ENCODE data around the gene MEST. TPM values are rescaled to one million over a fixed set of nuclear protein-coding genes. Genes with fewer than 3 reads are reported as not detected.
"Not testable (repeated sequence)": the region's sequence is repeated elsewhere in the genome, so short reads cannot be mapped to it uniquely, and the experiment has no call there.

The MEST gene
- polyA plus RNA-seq, 3 donors, result 1.1 to 3.1 (median 1.8) TPM

- Mint-ChIP-seq H3K27me3 (ENCODE audit: low read depth in 3 of 3) (no peaks in the 10 kb centered on the region), H3K27ac (no peak overlapping the region), H3K36me3 (peaks cover 19 to 25% of the 10 kb centered on the region in 2 donors), H3K9me3 (no peaks in the 10 kb centered on the region), H3K4me1 (no peaks in the 10 kb centered on the region), H3K4me3 (no peak overlapping the region)
- Histone ChIP-seq H4K20me1 (ENCODE audit: insufficient read depth, low read length) (no peaks in the 10 kb centered on the region), H3K9ac (ENCODE audit: insufficient read depth, low read length, poor library complexity, severe bottlenecking) (no peak overlapping the region), H3K9me3 (replicated peaks in 1 of 2; ENCODE audit: control insufficient read depth in 1 of 2, insufficient read depth in 1 of 2, low read length in 2 of 2) (no peaks in the 10 kb centered on the region), H3K79me2 (ENCODE audit: insufficient read depth, low read length) (no peaks in the 10 kb centered on the region), H3K4me1 (ENCODE audit: control insufficient read depth in 1 of 2, insufficient read depth in 2 of 2, low read length in 2 of 2) (no peaks in the 10 kb centered on the region), H3K4me3 (replicated peaks in 1 of 3; ENCODE audit: low read depth in 2 of 3, low read length in 3 of 3) (no peak overlapping the region), H3K36me3 (replicated peaks in 1 of 2; ENCODE audit: control insufficient read depth in 1 of 2, insufficient read depth in 2 of 2, low read length in 2 of 2) (peaks cover 12 to 41% of the 10 kb centered on the region in 2 donors), H3K27me3 (ENCODE audit: control insufficient read depth in 2 of 2, insufficient read depth in 2 of 2, low read length in 2 of 2) (no peaks in the 10 kb centered on the region), H3K4me2 (replicated peaks; ENCODE audit: extremely low read depth, low read length, poor library complexity, severe bottlenecking) (no peak overlapping the region), H2AFZ (ENCODE audit: insufficient read depth, low read depth, low read length, poor library complexity, severe bottlenecking) (no peak overlapping the region), H3K27ac (ENCODE audit: low read depth in 1 of 2, low read length in 2 of 2) (no peak overlapping the region)
- DNase-seq, result no peak
- intact Hi-C loops (cut with micrococcal nuclease), result no loop called here
- WGBS (ENCODE audit: insufficient coverage), result 90% methylated on average over 2 of the region's 2 CpGs
- TF ChIP-seq, protein P1, sequence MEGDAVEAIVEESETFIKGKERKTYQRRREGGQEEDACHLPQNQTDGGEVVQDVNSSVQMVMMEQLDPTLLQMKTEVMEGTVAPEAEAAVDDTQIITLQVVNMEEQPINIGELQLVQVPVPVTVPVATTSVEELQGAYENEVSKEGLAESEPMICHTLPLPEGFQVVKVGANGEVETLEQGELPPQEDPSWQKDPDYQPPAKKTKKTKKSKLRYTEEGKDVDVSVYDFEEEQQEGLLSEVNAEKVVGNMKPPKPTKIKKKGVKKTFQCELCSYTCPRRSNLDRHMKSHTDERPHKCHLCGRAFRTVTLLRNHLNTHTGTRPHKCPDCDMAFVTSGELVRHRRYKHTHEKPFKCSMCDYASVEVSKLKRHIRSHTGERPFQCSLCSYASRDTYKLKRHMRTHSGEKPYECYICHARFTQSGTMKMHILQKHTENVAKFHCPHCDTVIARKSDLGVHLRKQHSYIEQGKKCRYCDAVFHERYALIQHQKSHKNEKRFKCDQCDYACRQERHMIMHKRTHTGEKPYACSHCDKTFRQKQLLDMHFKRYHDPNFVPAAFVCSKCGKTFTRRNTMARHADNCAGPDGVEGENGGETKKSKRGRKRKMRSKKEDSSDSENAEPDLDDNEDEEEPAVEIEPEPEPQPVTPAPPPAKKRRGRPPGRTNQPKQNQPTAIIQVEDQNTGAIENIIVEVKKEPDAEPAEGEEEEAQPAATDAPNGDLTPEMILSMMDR (IDR thresholded peaks at IDR 0.05), result no peak
Observed at GRCh38 chr7:130529417-130529816, 37.5 kb downstream of the MEST start.

- 45% methylated on average over 6 of the region's 6 CpGs for WGBS (ENCODE audit: insufficient coverage)
- H3K9me3 ChIP-seq (replicated peaks in 1 of 2; ENCODE audit: control insufficient read depth in 1 of 2, insufficient read depth in 1 of 2, low read length in 2 of 2); H3K9ac ChIP-seq (ENCODE audit: insufficient read depth, low read length, poor library complexity, severe bottlenecking); H3K79me2 ChIP-seq (ENCODE audit: insufficient read depth, low read length); H3K4me2 ChIP-seq (replicated peaks; ENCODE audit: extremely low read depth, low read length, poor library complexity, severe bottlenecking); H3K27me3 Mint-ChIP-seq (ENCODE audit: low read depth in 3 of 3); H3K4me1 ChIP-seq (ENCODE audit: control insufficient read depth in 1 of 2, insufficient read depth in 2 of 2, low read length in 2 of 2); H3K9me3 Mint-ChIP-seq; H3K36me3 Mint-ChIP-seq; H3K4me3 Mint-ChIP-seq; H3K27ac Mint-ChIP-seq; H3K4me3 ChIP-seq (replicated peaks in 1 of 3; ENCODE audit: low read depth in 2 of 3, low read length in 3 of 3); H3K27me3 ChIP-seq (ENCODE audit: control insufficient read depth in 2 of 2, insufficient read depth in 2 of 2, low read length in 2 of 2); H3K4me1 Mint-ChIP-seq; DNase-seq; H3K27ac ChIP-seq (ENCODE audit: low read depth in 1 of 2, low read length in 2 of 2); H2AFZ ChIP-seq (ENCODE audit: insufficient read depth, low read depth, low read length, poor library complexity, severe bottlenecking); intact Hi-C loops (cut with micrococcal nuclease); H4K20me1 ChIP-seq (ENCODE audit: insufficient read depth, low read length): not testable (repeated sequence)
- H3K36me3 ChIP-seq (replicated peaks in 1 of 2; ENCODE audit: control insufficient read depth in 1 of 2, insufficient read depth in 2 of 2, low read length in 2 of 2), result peaks cover under 1 to 21% of the 10 kb centered on the region in 2 donors
Observed at GRCh38 chr7:130537894-130538293, 46.0 kb downstream of the MEST start.

DNA sequence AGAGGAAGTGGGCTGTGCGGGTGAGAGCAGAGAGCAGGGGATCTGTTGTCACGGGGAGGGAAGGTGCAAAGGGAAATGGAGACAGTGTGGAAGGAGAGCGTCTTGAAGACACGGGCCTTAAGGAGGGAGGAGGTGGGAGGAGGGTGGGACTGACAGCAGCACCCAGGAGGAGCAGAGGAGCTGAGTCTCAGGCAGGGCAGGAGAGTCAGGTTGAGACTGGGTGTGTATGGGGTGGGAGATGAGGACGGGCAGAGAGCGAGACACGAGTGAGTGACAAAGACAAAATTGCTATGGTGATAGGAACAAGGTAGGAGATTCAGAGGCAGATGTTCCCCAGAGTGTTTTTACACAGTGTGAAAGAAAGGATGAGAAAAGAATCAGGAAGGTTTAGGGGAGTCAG lies 49.4 kb downstream of the MEST start:
- H3K27me3 ChIP-seq (ENCODE audit: control insufficient read depth in 2 of 2, insufficient read depth in 2 of 2, low read length in 2 of 2); H3K4me3 ChIP-seq (replicated peaks in 1 of 3; ENCODE audit: low read depth in 2 of 3, low read length in 3 of 3); H3K4me3 Mint-ChIP-seq; H3K9me3 Mint-ChIP-seq; H3K79me2 ChIP-seq (ENCODE audit: insufficient read depth, low read length); H3K4me1 Mint-ChIP-seq; H4K20me1 ChIP-seq (ENCODE audit: insufficient read depth, low read length); H3K9ac ChIP-seq (ENCODE audit: insufficient read depth, low read length, poor library complexity, severe bottlenecking); DNase-seq; H3K9me3 ChIP-seq (replicated peaks in 1 of 2; ENCODE audit: control insufficient read depth in 1 of 2, insufficient read depth in 1 of 2, low read length in 2 of 2); H3K27me3 Mint-ChIP-seq (ENCODE audit: low read depth in 3 of 3); H2AFZ ChIP-seq (ENCODE audit: insufficient read depth, low read depth, low read length, poor library complexity, severe bottlenecking); H3K4me1 ChIP-seq (ENCODE audit: control insufficient read depth in 1 of 2, insufficient read depth in 2 of 2, low read length in 2 of 2); H3K27ac Mint-ChIP-seq; intact Hi-C loops (cut with micrococcal nuclease); H3K27ac ChIP-seq (ENCODE audit: low read depth in 1 of 2, low read length in 2 of 2); H3K4me2 ChIP-seq (replicated peaks; ENCODE audit: extremely low read depth, low read length, poor library complexity, severe bottlenecking): not testable (repeated sequence)
- peaks cover 0 to 44% of the 10 kb centered on the region in 2 donors for H3K36me3 ChIP-seq (replicated peaks in 1 of 2; ENCODE audit: control insufficient read depth in 1 of 2, insufficient read depth in 2 of 2, low read length in 2 of 2)
- H3K36me3 Mint-ChIP-seq, result peaks cover 16 to 22% of the 10 kb centered on the region in 2 donors
- 98% methylated on average over 5 of the region's 7 CpGs for WGBS (ENCODE audit: insufficient coverage)

DNA sequence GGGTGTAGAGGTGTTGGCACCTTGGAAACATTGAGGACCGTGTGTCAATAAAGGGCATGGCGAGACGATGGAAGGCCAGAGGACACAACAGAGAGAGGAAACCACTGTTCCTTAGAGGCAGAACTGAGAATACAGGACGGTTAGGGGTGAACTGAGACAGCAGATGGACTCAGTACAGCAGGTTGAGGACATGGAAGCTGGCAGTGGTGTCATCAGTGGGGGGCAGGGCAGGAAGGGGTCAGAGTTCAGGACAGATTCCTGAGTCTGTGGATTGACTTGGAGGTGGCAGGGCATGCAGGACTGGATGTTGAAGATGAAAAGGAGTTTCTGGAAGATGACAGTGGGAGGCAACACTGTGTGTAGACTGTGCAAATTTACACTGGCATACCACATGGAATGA lies 50.4 kb downstream of the MEST start:
- H4K20me1 ChIP-seq (ENCODE audit: insufficient read depth, low read length); H3K4me1 ChIP-seq (ENCODE audit: control insufficient read depth in 1 of 2, insufficient read depth in 2 of 2, low read length in 2 of 2); intact Hi-C loops (cut with micrococcal nuclease); DNase-seq; H3K4me1 Mint-ChIP-seq; H3K4me3 Mint-ChIP-seq; H2AFZ ChIP-seq (ENCODE audit: insufficient read depth, low read depth, low read length, poor library complexity, severe bottlenecking); H3K9me3 ChIP-seq (replicated peaks in 1 of 2; ENCODE audit: control insufficient read depth in 1 of 2, insufficient read depth in 1 of 2, low read length in 2 of 2); H3K9me3 Mint-ChIP-seq; H3K27me3 ChIP-seq (ENCODE audit: control insufficient read depth in 2 of 2, insufficient read depth in 2 of 2, low read length in 2 of 2); H3K79me2 ChIP-seq (ENCODE audit: insufficient read depth, low read length); H3K27ac Mint-ChIP-seq; H3K4me2 ChIP-seq (replicated peaks; ENCODE audit: extremely low read depth, low read length, poor library complexity, severe bottlenecking); H3K9ac ChIP-seq (ENCODE audit: insufficient read depth, low read length, poor library complexity, severe bottlenecking); H3K4me3 ChIP-seq (replicated peaks in 1 of 3; ENCODE audit: low read depth in 2 of 3, low read length in 3 of 3); H3K27me3 Mint-ChIP-seq (ENCODE audit: low read depth in 3 of 3); H3K27ac ChIP-seq (ENCODE audit: low read depth in 1 of 2, low read length in 2 of 2): not testable (repeated sequence)
- H3K36me3 ChIP-seq (replicated peaks in 1 of 2; ENCODE audit: control insufficient read depth in 1 of 2, insufficient read depth in 2 of 2, low read length in 2 of 2), result peaks cover 4 to 53% of the 10 kb centered on the region in 2 donors
- 91% methylated on average over 4 of the region's 4 CpGs for WGBS (ENCODE audit: insufficient coverage)
- peaks cover 15 to 24% of the 10 kb centered on the region in 2 donors for H3K36me3 Mint-ChIP-seq
